GM12878 (cell line): ENCODE results near the gene ARMC6. TPM values are rescaled to one million over a fixed set of nuclear protein-coding genes. Genes with fewer than 3 reads are reported as not detected.

Experiments
- ATAC-seq: fragments of 200-7000 bp; cut with Tn5 transposase; 3 replicates; pipeline ENCODE4 v1.9.1; 2020; ENCODE audit warnings: mild to moderate bottlenecking, moderate library complexity
- BruUV-seq: library from RNA; stranded (reverse); fragments of 400-500 nt; replicated peaks from 2 replicates; lab custom pipeline; 2021; lab: Mats Ljungman, UMichigan
- CTCF ChIA-PET: fragments of 300-600 bp; sonication (Branson Sonifier 250); formaldehyde crosslinking; extraction: SDS; loops from one replicate; lab custom pipeline; 2021; ENCODE audit warnings: inconsistent platforms; lab: Yijun Ruan, JAX
- POLR2A ChIA-PET: fragments of 350-600 bp; formaldehyde crosslinking; extraction: SDS; loops from one replicate; lab custom pipeline; 2021; ENCODE audit warnings: inconsistent platforms; lab: Charles Lee
- RAD21 ChIA-PET: fragments of 300-600 bp; sonication (Branson Sonifier 250); formaldehyde crosslinking; loops from one replicate; lab custom pipeline; 2023; ENCODE audit warnings: antibody characterized with exemption; ENCODE audit not compliant: unreplicated experiment; lab: Charles Lee
- SMC1A ChIA-PET: fragments of 300-600 bp; sonication (Branson Sonifier 250); formaldehyde crosslinking; loops from one replicate; lab custom pipeline; 2023; ENCODE audit not compliant: unreplicated experiment, uncharacterized antibody; lab: Charles Lee
- DNase-seq: peaks from one replicate; pipeline ENCODE4 v3.0.0-alpha.2; 2011; ENCODE audit warnings: low read depth, low spot score
- FAIRE-seq: peaks from 3 replicates; lab custom pipeline; 2011; peaks lifted over from hg19 to GRCh38; lab: Jason Lieb, UNC
- H2AFZ ChIP-seq: 2 replicates; pipeline ENCODE4 v1.6.0; 2011; ENCODE audit warnings: low read depth, low read length, control low read depth; ENCODE audit not compliant: control insufficient read depth
- H3K27ac ChIP-seq: 2 replicates; pipeline ENCODE4 v1.5.1; 2011; ENCODE audit warnings: control low read depth; ENCODE audit not compliant: control insufficient read depth, insufficient read depth
- H3K27me3 ChIP-seq, 2 experiments: replicated peaks in 1 of 2; 2 replicates each; pipeline versions ENCODE4 v1.6.0 to v1.6.1; 2011; ENCODE audit warnings: low read length in 1 of 2; ENCODE audit not compliant: control insufficient read depth in 2 of 2, insufficient read depth in 2 of 2
- H3K36me3 ChIP-seq, 2 experiments: 2 replicates each; pipeline ENCODE4 v1.5.1; 2011; ENCODE audit warnings: low read length in 1 of 2; ENCODE audit not compliant: control insufficient read depth in 2 of 2, insufficient read depth in 2 of 2
- H3K4me1 ChIP-seq: 2 replicates; pipeline ENCODE4 v1.6.1; 2011; ENCODE audit warnings: mild to moderate bottlenecking, low read length, moderate library complexity, mixed read lengths; ENCODE audit not compliant: control insufficient read depth, insufficient read depth
- H3K4me2 ChIP-seq: 2 replicates; pipeline ENCODE4 v1.6.0; 2011; ENCODE audit warnings: control low read depth; ENCODE audit not compliant: control insufficient read depth, insufficient read depth
- H3K4me3 ChIP-seq: fragments of 200-600 bp; sonication (generic); 2 replicates; pipeline ENCODE4 v1.5.1; 2016
- H3K79me2 ChIP-seq: 2 replicates; pipeline ENCODE4 v1.6.0; 2011; ENCODE audit warnings: low read length; ENCODE audit not compliant: control insufficient read depth, insufficient read depth
- H3K9ac ChIP-seq: 2 replicates; pipeline ENCODE4 v1.8.0; 2011; ENCODE audit warnings: low read length, control low read depth, mixed read lengths; ENCODE audit not compliant: control insufficient read depth, insufficient read depth
- H3K9me3 ChIP-seq: replicated peaks from 3 replicates; pipeline ENCODE4 v1.5.1; 2011; ENCODE audit warnings: mild to moderate bottlenecking, low read length; ENCODE audit not compliant: control insufficient read depth, insufficient read depth
- H4K20me1 ChIP-seq: 2 replicates; pipeline ENCODE4 v1.6.0; 2011; ENCODE audit not compliant: control insufficient read depth, insufficient read depth
- BACH1 ChIP-seq: fragments of 450-650 bp; IDR thresholded peaks from 2 replicates; pipeline ENCODE4 v1.6.1; 2017; ENCODE audit warnings: mild to moderate bottlenecking, borderline replicate concordance
- HDAC2 ChIP-seq: fragments of 200-600 bp; sonication (generic); IDR thresholded peaks from 2 replicates; pipeline ENCODE4 v1.6.1; 2017
- KDM1A ChIP-seq: fragments of 200-600 bp; sonication (generic); IDR thresholded peaks from 2 replicates; pipeline ENCODE4 v1.6.1; 2016; ENCODE audit warnings: borderline replicate concordance
- NR2C1 ChIP-seq: fragments of 450-650 bp; IDR thresholded peaks from 2 replicates; pipeline ENCODE4 v1.6.1; 2017; ENCODE audit warnings: antibody characterized with exemption, mild to moderate bottlenecking, moderate library complexity
- POU2F2 ChIP-seq: IDR thresholded peaks from 3 replicates; pipeline ENCODE4 v1.6.1; 2011; ENCODE audit warnings: low read depth, mild to moderate bottlenecking, low read length, borderline replicate concordance
- RFX5 ChIP-seq: IDR thresholded peaks from 2 replicates; pipeline ENCODE4 v1.6.1; 2011; ENCODE audit warnings: low read depth, low read length, improper control_type of control experiment
- SMAD5 ChIP-seq: IDR thresholded peaks from 2 replicates; pipeline ENCODE4 v1.6.1; 2016; ENCODE audit warnings: antibody characterized with exemption, low read depth
- SMARCA5 ChIP-seq: fragments of 450-650 bp; IDR thresholded peaks from 2 replicates; pipeline ENCODE4 v1.6.1; 2017; ENCODE audit warnings: mild to moderate bottlenecking
- SMC3 ChIP-seq: IDR thresholded peaks from 2 replicates; pipeline ENCODE4 v1.6.1; 2011; ENCODE audit warnings: low read length, improper control_type of control experiment, borderline replicate concordance
- TCF12 ChIP-seq: IDR thresholded peaks from 2 replicates; pipeline ENCODE4 v1.6.1; 2011; ENCODE audit warnings: low read depth, mild to moderate bottlenecking, low read length
- YY1 ChIP-seq: IDR thresholded peaks from 2 replicates; pipeline ENCODE4 v1.6.1; 2011; ENCODE audit warnings: low read depth, mild to moderate bottlenecking, low read length
- ZBED1 ChIP-seq: IDR thresholded peaks from 2 replicates; pipeline ENCODE4 v1.6.1; 2016; ENCODE audit warnings: borderline replicate concordance
- whole genome bisulfite sequencing: methylation state at CpG from one replicate; pipeline ENCODE4 v1.1.6; 2016; ENCODE audit warnings: low lambda C conversion rate; ENCODE audit not compliant: insufficient replicate concordance, insufficient coverage; ENCODE audit errors: missing lambda C conversion rate; 5-methylcytosine and 5-hydroxymethylcytosine counted together
- in situ Hi-C: fragments of 300-500 bp; cut with MboI; formaldehyde crosslinking; loops from 9 replicates; pipeline ENCODE4 v1.14.3; 2018; ENCODE audit warnings: mixed read lengths
- intact Hi-C: fragments of 100-400 bp; cut with micrococcal nuclease; formaldehyde crosslinking; loops from one replicate; pipeline ENCODE4 v1.14.2; 2022; ENCODE audit not compliant: unreplicated experiment
- polyA plus RNA-seq, 11 experiments: library from polyadenylated mRNA; depleted of rRNA in 4 of 11; unstranded in 6 of 11; stranded (reverse) in 5 of 11; fragments of >200 nt; fragmentation: Nextera tagmentation in 4 of 11; fragmentation: Illumina TruSeq in 1 of 11; extraction: Ambion mirVana in 4 of 11; extraction: Trizol in 1 of 11; gene quantifications; 1 replicate in 1 of 11; 2 replicates in 10 of 11; pipeline versions ENCODE4 v1.2.1 to v1.2.3, GENCODE V29; 2011 to 2016; ENCODE audit warnings: inconsistent platforms in 2 of 11, missing spikeins in 2 of 11, low read depth in 1 of 11
- total RNA-seq, 4 experiments: library from RNA; depleted of rRNA in 3 of 4; stranded (reverse); fragments of >200 nt in 3 of 4; fragmentation: Illumina TruSeq in 1 of 4; extraction: Trizol in 1 of 4; gene quantifications; 2 replicates each; pipeline versions ENCODE4 v1.2.1 to v1.2.3, GENCODE V29; 2013 to 2021
- TF ChIP-seq, protein P1 (sequence below): fragments of 450-650 bp; IDR thresholded peaks from 2 replicates; pipeline ENCODE4 v1.6.1; 2018; ENCODE audit warnings: borderline replicate concordance, mild to moderate bottlenecking; ENCODE audit not compliant: partially characterized antibody
- TF ChIP-seq, protein P2 (sequence below): fragments of 450-650 bp; formaldehyde crosslinking; IDR thresholded peaks from 2 replicates; pipeline ENCODE4 v1.4.0; 2020; ENCODE audit warnings: mild to moderate bottlenecking, moderate library complexity

Gene ARMC6
- total and polyA plus RNA-seq, 10 of the 15 experiments (the other 5 are each of a cell fraction or from before 2014, with no cell fraction given): 1.1 to 64.4 (median 41.6) TPM

DNA sequence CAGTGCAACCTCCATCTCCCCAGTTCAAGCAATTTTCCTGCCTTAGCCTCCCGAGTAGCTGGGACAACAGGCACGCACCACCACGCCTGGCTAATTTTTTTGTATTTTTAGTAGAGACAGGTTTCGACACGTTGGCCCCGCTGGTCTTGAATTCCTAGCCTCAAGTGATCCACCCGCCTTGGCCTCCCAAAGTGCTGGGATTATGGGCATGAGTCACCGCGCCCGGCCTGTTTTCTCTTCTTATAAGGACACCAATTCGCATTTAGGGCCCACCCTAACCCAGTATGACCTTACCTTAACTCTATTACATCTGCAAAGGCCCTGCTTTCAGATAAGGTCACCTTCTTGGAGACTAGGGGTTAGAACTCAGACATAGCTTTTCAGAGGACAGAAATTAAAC, 69.8 kb downstream of the ARMC6 start:
- H3K4me3 ChIP-seq: no peak overlapping the region
- in situ Hi-C loops: no loop called here
- POLR2A ChIA-PET: no interaction called here
- intact Hi-C loops: no loop called here
- H3K9me3 ChIP-seq: no peaks in the 10 kb centered on the region
- no peak overlapping the region for H2AFZ ChIP-seq
- H3K27me3 ChIP-seq: no peaks in the 10 kb centered on the region
- no peak for ATAC-seq
- no peak overlapping the region for H3K27ac ChIP-seq
- no TSS peak for BruUV-seq
- peaks cover 0 to 5% of the 10 kb centered on the region in 2 experiments; a peak in 1 of 4 replicates for H3K36me3 ChIP-seq
- H3K79me2 ChIP-seq: no peaks in the 10 kb centered on the region
- no peak overlapping the region for H3K9ac ChIP-seq
- TF ChIP-seq, protein P1, sequence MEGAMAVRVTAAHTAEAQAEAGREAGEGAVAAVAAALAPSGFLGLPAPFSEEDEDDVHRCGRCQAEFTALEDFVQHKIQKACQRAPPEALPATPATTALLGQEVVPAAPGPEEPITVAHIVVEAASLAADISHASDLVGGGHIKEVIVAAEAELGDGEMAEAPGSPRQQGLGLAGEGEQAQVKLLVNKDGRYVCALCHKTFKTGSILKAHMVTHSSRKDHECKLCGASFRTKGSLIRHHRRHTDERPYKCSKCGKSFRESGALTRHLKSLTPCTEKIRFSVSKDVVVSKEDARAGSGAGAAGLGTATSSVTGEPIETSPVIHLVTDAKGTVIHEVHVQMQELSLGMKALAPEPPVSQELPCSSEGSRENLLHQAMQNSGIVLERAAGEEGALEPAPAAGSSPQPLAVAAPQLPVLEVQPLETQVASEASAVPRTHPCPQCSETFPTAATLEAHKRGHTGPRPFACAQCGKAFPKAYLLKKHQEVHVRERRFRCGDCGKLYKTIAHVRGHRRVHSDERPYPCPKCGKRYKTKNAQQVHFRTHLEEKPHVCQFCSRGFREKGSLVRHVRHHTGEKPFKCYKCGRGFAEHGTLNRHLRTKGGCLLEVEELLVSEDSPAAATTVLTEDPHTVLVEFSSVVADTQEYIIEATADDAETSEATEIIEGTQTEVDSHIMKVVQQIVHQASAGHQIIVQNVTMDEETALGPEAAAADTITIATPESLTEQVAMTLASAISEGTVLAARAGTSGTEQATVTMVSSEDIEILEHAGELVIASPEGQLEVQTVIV: no peak
- TF ChIP-seq NR2C1: no peak
- TF ChIP-seq SMARCA5: no peak
- no peak for TF ChIP-seq ZBED1
- TF ChIP-seq BACH1: no peak
- no peak for TF ChIP-seq POU2F2
- TF ChIP-seq SMC3: no peak
- no peak for TF ChIP-seq HDAC2
- no peak for TF ChIP-seq TCF12
- no peak for TF ChIP-seq YY1
- no peak for TF ChIP-seq RFX5
- TF ChIP-seq, protein P2, sequence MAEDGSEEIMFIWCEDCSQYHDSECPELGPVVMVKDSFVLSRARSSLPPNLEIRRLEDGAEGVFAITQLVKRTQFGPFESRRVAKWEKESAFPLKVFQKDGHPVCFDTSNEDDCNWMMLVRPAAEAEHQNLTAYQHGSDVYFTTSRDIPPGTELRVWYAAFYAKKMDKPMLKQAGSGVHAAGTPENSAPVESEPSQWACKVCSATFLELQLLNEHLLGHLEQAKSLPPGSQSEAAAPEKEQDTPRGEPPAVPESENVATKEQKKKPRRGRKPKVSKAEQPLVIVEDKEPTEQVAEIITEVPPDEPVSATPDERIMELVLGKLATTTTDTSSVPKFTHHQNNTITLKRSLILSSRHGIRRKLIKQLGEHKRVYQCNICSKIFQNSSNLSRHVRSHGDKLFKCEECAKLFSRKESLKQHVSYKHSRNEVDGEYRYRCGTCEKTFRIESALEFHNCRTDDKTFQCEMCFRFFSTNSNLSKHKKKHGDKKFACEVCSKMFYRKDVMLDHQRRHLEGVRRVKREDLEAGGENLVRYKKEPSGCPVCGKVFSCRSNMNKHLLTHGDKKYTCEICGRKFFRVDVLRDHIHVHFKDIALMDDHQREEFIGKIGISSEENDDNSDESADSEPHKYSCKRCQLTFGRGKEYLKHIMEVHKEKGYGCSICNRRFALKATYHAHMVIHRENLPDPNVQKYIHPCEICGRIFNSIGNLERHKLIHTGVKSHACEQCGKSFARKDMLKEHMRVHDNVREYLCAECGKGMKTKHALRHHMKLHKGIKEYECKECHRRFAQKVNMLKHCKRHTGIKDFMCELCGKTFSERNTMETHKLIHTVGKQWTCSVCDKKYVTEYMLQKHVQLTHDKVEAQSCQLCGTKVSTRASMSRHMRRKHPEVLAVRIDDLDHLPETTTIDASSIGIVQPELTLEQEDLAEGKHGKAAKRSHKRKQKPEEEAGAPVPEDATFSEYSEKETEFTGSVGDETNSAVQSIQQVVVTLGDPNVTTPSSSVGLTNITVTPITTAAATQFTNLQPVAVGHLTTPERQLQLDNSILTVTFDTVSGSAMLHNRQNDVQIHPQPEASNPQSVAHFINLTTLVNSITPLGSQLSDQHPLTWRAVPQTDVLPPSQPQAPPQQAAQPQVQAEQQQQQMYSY: no peak
- no peak for TF ChIP-seq KDM1A
- TF ChIP-seq SMAD5: no peak
- TF ChIP-seq, all 136 proteins: peak for 0
- CTCF ChIA-PET: no interaction called here
- SMC1A ChIA-PET: no interaction called here
- Histone ChIP-seq H3K4me1 (no peaks in the 10 kb centered on the region), H4K20me1 (no peaks in the 10 kb centered on the region), H3K4me2 (no peak overlapping the region)
- WGBS: 96% methylated on average over 11 of the region's 11 CpGs
- RAD21 ChIA-PET: no interaction called here
- FAIRE-seq (no peak), DNase-seq (no peak)
